Renal cortical epithelial cell (primary cell): ENCODE measurements around the gene HPSE2. TPM values are rescaled to one million over a fixed set of nuclear protein-coding genes. Genes with fewer than 3 reads are reported as not detected.
A peak's percentile ranks its signal among the peaks of the same experiment; 100 is the strongest.

ENCODE experiments used
- DNase-seq: peaks from one replicate; pipeline ENCODE4 v3.0.0-alpha.2; 2011; ENCODE audit warnings: low read depth
- total RNA-seq: library from RNA; depleted of rRNA; stranded (reverse); fragments of >200 nt; gene quantifications from 2 replicates; pipeline ENCODE4 v1.2.3, GENCODE V29; 2014

HPSE2 gene
- total RNA-seq, 1 donor from 2014 or later: not detected

DNA sequence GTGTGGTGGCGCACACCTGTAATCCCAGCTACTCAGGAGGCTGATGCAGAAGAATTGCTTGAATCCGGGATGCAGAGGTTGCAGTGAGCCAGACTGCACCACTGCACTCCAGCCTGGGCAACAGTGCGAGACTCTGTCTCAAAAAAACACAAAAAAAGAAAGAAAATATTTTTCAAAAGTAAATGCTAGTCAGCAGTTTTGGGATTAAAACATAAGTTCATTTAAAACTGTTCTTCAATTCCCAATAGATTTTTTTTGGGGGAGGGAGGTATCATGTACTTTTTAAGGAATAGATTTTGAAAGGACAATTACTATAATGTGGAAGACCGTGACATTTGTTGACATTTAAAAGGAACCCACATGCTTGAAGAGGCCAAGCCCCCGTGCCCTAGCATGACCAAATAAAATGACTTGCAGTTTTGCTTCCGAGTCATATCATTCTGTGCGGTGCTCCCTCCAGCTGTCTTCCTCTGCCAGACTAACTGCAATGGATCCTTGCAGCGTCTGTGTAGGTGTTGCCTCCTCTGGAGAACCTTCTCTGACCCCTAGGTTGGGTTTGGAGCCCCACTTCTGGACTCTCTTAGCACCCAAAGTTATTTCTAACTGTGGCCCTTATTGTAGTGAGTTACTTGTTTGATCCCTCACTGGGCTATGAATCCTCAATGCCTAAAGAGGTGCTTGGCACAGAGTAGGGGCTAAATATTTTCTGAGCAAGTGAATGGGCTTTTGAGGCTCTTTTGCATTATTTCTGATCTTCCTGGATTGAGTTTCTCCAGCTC is 771.5 kb downstream of the HPSE2 start:
- no peak for DNase-seq

DNA sequence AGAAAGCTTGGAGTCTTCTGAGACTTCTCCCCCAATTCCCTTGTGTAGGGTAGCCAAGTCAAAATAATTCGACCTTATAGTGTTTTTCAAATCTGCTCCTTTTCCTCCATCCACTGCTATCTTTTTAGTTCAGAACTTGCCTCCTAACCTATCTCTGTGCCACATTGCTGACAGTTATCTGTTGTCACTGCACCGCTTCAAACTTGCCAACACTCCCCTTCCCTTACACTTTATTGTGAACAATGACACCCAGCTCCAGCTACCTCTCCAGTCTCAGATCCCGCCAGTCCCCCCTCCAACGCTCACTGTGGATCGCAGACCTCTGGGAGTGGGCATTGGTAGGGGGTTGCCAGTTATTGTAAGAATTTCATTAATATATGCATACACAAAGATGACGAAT is 772.6 kb downstream of the HPSE2 start:
- no peak for DNase-seq

DNA sequence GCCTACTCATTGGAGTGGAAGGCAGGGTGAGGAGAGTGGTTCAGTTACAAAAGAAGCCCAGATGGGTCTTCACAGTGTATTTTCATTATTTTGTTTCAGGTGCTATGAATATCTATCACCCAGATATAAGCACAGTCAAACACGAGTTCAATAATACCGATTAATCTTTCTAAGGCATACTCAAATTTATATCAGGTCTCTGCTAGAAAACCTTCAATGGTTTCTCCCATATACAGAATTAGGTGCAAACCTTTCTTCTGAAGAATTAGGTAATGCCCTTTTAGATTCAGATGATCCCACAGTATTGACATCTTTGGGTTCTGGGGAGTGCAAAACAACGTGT is 774.2 kb downstream of the HPSE2 start:
- no peak for DNase-seq

DNA sequence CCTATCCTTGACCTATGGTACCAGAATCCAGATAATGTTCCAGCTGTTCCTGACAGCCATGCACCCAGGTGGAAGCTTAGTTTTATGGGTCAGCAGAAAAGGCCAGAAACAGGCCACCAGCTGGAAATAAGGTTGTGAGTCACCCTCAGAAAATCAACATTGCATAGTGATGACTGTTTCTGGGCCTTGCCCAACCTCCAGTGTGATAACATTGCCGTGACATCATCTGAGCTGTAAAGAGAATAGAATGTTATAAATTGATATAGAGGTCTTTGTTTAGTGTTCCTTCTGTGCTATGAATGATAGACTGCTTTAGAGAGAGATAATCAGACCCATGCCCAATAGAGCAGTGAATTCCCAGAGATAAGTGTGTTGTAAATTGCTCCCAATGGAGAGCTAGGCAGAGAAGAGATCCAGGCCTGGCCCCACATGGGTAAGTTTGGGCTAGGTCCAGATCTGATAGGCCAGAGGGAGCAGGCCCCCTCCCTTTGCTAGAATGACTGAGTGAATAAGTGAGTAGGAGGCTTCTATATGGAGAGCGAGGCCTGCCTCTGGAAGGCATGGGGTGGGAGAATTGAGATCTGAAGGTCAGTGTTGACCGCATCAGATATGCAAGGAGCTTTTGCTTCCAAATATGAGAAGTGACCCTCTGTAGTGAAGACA is 774.7 kb downstream of the HPSE2 start:
- DNase-seq: peak; percentile 95

DNA sequence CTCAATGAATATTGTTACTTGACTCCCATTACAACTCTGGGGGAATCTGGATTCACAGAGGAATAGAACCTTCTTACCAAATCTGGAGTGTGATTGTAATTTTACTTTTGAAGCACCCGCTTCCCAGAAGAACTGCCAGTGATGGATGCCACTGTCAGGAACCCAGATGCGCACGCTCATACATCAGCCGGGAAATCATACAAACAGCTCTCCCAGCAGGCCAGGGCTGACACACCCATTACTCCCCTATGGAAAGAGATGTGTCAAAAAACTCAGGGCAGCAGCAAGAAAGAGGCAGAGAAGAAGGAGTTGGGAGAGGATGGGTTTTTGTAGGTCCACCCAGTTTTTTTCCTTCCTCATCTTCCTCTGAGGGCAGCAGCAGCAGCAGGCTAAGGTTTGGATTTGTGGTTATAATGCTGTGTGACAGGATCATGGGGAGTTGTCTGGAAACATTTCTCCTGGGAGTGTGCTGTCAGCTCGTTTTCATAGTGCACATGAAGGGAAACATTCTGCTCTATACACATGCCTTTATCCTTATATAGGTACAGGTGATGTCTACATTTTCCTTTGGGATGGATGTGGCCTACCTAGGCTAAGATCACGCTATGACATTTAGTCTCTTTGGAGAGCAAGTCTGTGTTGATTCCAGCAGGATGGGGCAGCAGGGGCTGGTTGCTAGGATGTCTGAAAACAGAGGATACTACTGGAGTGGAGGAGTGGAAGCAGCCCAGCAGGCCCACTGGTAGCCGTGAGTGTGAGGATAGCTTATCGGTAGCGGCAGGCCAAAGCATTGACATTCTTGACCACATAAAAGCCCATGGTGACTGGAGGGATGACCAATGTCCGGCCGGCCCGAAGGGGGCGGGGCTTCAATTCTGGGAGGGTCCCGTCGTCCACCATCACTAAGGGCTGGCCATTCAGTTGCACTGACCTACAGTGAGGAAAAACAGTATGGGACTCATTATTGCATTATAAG is 776.6 kb downstream of the HPSE2 start:
- no peak for DNase-seq

DNA sequence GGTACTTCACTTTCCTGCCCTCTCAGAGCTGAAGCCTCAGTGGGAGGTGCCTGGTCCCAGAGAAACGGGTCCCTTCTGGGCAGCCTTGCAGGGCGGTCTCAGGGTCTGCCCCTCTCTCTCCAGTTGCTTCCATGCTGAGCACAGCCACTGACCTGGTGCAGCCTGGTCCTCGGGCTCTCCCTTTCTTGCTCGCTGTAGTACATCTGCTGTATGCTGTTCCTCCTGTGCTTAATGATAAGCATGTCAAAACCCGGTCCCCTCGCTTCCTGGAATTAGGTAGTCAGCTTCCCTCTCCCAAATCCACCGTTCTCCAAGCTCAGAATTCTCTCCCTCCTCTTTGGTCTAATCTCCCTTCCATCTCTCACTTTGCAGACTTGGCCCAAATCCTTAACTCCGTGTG is 777.9 kb downstream of the HPSE2 start:
- no peak for DNase-seq

DNA sequence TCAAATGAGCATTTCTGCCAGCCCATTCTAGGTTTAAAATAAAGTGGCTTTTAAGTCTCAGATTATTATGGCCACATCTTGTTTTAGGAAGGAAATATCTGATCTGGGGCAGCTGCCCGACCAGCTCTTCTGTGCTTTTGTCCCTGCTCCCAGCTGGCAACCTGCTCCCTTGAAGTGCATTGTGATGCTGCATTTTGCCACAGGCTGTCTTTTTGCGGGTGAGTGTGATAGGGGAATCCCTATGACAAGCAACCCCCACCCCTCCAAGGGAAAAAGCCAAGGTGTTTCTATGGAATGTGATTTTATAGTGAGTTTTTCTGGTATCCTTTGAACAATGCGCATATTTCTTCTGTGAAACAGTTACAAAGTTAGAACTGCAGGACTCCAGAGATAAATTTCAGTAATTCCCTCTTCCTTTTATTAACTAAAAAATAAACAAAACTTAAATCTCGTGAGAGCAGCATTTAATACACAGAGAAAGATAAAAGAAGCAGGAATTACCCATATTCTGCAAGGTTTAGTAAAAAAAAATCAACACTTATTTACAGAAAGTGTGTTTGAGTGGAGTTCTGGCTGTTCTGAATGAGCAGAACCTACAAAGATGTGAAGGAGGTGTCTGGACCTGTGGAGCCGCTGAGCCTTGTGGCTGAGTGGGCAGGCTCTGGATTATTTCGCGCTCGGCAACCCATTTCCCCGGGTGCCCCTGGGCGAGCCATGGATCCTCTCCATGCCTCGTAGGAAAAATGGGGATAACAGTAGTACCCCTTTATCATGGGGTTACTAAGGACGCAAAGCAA is 778.8 kb downstream of the HPSE2 start:
- no peak for DNase-seq

DNA sequence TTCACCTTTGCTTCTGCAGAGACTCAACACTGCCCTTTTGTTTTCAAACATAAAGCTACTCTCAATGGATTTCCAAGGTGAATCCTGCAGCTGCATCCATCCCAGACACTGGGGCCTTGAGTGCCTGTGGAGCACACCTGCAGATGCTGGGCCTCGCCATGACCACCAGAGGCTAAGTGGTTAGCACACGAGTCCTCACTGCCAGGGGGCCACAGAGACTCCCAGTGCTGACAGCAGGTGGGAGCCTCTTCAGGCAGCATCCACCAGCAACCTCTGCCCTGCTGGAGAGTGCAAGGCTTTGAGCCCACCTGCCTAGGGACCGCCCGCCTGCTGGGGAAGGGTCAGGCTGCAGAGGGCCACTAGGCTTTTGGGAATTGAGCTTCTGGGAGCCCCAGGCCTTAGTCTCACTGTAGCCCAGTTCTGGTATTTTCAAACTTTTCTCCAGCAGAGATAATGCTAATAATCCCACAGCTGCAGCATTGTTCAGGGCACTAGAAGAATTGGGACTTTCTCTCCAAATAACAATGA is 779.5 kb downstream of the HPSE2 start:
- DNase-seq: no peak

DNA sequence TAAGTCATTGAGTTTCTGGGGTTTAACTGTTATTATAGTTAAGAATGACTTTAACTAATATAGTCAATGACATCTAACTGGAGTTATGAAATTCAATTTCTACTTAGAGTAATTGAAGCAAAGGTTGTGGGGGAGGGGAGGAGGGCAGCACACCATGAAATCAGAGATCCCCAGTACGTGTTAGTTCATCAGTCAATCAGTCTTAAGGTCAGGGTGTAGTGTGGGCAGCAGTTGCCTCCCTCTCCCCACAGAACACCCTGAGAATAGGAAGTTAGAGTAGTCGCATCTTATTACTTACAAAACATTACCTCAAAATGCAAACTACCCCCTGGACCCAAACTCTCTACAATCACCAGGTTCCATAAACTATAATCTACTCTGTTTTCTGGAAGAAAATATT is 781.9 kb downstream of the HPSE2 start:
- no peak for DNase-seq

DNA sequence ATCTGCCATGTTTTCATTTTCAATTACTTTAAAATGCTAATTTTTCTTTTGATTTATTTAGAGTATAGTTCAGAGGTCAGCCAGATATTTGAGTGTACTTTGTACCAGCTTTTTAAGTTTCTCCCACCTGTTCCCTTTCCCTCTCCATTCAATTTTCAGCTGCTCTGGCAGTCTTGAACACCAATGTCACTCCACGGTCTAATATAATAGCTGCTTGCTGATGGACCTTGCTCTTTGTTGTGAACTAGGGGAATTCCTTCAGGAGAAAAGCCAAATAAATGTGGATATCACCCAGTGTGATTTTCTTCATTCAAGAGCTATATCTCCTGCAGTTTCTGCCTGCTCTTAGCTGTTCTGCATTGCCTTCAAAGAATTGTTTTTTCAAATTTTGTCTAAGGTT is 785.0 kb downstream of the HPSE2 start:
- no peak for DNase-seq

DNA sequence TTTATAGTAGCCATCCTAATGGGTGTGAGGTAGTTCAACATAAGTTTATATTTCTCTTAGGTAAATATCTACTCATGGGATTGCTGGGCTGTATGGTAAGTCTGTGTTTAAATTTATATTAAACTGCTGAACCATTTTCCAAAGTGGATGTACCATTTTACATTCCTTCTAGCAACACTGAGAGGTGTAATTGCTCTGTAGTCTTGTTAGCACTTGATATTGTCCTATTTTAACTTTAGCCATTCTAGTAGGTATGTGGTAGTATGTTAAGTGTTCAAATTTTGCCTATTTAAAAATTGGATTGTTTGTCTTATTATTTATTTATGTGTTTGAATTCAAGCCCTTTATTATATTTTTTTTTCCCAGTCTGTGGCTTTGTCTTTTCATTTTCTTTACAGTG is 786.4 kb downstream of the HPSE2 start:
- no peak for DNase-seq

DNA sequence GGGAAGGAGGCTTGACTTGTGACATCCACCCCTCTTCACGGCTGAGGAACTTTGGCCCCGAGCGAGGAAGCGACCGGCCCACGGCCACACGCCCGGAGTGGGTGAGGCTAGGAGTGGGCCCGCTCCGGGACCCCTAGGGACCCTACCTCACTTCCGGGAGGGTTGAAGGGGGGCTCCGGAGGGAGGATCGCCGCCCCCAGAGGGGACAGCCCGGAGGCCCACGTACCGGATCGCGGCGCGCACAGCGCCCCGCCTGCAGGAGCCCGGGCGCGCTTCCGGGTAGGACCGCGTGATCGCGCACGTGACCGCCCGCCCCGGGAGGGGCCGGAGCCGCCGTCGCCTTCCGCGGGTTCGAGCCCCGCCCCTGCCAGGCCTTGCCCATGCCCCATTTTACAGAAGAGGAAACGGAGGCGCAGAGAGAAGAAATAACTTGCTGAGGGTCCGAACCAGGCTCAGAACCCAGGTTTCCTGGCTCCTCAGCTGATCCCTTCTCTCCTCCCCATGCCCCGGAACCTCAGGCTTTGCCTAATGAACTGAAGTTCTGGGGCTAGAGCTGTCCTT is 788.9 kb downstream of the HPSE2 start, which contains the start of gene HPS1:
HPS1 (minus strand) TSS at position 275 of the 561 bp plus-strand sequence. CDS start 3,695 bp downstream, outside the sequence.
- peak; percentile 18 for DNase-seq

DNA sequence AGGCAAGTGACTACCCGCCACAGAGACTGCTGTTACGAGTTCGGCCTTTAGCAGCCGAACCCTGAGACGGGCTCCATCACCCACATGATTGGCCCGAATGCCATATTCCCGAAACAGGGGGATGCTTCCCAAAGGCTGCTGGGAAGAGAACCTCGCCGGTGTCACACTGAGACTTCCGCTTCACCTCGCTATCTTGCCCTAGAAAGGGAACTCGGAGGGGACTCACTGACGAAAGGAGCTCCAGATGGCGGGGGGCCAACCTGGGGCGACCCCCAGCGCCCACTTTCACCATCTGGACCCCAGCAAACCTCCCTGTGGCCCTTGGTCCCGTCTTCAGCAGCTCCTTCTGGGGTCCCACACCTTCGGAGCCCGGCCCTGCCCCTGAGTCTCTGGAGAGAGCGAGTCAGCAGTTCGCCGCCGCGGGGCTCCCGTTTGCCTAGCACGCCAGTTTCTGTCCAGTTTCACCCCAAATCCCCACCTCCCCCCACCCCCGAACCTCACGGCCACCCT is 789.4 kb downstream of the HPSE2 start:
- peak; percentile 9 for DNase-seq

DNA sequence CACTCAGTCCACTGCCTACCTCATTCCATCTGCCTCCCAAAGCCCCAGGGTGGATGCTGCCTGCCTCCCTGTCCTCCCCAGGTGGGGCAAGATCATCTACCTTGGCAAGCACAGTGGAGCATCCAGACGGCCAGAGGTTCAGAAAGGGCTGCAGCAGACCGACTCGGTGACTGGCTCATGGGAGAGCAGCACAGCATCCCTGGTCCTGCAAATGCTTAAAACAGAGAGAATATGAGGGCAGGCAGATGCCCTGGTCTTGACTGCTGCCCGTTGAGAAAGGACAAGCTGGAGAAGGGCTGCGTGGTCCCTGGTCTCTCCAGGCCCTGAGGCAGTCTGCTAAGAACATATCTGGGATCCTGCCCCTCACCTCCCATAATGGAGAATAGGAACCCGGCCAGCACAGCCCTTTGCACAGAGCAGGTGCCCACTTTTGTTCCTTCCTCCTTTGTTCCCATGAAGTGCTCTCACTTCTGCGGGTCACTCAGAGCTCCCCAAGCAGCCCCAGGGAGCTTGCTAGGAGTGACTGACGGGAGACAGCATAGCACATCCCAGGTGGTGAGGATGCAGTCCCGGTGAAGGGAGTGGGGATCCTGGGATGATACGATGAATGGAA is 790.3 kb downstream of the HPSE2 start:
- DNase-seq: no peak

DNA sequence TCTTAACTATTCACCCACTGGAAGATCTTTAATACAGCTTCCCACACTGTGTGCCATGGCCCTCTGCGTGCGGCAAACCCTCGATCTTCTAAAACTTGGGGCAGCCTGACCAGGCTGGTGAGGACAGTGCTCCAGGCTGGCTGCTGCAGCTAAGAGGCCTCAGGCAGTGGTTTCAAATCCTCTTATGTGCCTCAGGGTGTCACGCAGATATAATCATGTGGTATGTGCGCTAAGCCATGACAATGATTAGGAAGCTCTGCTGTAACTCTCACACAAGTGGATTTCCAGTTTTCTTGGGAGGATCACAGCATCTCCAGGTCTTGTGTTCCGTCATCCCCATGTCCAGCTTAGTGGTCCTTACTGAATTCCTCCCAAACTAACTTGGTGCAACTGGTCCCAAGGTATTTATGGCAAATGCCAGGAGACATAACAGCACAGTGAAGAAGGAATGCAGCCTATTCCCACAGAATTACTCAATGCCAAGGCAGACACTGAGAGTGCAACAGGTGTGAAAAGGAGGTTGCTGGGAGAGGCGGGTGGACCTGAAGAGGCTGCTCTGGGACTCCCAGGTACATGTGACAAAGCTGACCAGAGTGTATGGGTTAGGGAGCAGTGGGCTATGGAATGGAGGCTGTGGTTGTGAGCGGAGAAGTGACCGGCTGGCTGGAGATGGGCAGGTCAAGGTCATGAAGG is 791.2 kb downstream of the HPSE2 start:
- peak; percentile 52 for DNase-seq

DNA sequence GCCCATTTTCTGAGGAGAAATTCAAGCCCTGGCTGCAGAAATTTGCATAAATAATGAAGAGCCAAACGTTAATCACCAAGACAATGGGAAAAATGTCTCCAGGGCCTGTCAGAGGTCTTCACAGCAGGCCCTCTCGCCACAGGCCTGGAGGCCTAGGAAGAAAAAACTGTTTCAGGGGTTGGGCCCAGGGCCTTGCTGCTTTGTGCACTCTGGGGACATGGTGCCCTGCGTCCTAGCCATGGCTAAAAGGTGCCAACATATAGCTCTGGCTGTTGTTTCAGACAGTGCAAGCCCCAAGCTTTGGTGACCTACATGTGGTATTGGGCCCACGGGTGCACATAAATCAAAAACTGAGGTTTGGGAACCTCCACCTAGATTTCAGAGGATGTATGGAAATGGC is 796.9 kb downstream of the HPSE2 start:
- DNase-seq: no peak

DNA sequence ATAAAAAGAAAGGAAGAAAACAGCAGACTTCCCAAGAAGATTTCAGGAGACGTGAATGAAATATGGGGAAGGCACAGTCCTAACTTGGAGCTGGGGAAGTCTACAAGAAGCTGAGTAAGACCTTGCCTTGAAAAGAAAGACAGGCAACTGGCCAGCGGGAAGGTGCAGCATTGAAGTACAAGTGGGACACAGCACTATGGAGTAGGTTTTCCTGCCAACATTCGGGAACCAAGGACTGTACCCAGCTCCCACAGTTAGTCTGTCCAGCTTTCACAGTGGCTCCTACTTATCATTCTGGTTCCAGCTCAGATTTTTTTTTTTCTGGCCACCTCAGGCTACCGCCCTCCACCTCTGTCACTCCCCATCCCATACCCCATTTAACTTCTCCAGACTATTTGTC is 798.9 kb downstream of the HPSE2 start:
- no peak for DNase-seq

DNA sequence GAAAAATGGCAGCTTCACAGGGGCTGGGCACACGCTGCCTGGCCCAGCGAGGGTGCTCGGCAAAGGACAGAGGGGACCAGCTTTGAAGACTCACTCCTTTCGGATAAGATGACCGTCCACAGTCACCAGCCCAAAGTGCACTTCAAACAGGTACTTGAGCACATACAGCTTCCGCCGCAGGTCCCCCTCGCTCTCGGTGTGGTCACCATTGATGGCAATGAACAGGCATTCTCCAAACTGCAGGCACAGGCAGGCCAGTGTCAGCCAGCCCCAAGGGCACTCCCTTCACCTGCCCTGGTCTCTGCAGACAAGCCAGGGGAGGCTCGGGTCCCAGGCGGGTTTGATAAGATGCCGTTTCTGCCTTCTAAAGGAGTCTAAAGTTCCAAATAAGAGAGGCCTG is 800.5 kb downstream of the HPSE2 start:
- no peak for DNase-seq

DNA sequence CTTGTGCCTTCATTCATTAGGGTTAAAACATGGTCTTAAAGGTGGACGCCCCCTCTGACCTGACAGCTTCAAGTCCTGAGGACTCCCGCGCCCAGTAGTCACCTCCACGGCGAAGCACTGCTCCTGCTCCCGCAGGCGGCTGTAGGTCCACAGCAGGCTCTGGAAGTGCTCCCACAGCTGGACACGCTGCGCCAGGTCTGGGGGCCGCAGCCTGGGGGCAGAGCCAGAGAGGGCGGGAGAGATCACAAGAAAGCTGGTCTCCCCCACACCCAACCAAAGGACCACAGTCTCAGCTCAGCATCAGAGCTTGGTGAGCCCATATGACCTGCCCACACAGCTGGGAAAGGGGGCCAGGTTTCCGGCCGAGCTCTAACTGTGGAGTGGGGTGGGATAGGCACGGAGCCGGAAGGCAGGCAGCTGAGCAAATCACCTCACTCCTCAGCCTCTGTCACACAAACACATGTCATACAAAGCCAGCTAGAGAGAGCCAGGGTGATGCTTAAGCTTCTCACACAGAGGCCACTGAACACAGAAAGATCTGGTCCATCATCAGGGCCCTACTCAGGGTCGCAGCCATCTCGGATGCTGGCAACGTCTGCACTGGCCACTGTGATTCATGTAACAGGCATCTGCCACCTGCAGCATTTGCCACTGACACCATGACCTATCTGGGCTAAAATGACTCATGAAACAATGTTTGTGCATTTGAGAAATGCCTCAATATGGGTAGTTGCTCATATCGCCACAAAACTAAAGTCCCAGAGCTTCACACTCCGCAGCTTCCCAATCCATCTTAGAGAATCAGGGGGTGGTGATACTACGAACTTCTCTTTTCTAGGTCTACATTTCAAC is 801.5 kb downstream of the HPSE2 start:
- DNase-seq: peak; percentile 85
